HG03439 (cell line): Measurements from ENCODE around the gene RNF145.

Experiments
- ATAC-seq: cut with Tn5 transposase; IDR thresholded peaks from one replicate; pipeline ENCODE4 v1.9.1; 2021; ENCODE audit warnings: mild to moderate bottlenecking, moderate library complexity; ENCODE audit not compliant: unreplicated experiment

RNF145 gene

GRCh38 chr5:159220206-159220605 lies 10.9 kb upstream of the RNF145 start:
- no peak for ATAC-seq

- ATAC-seq, result no peak
Observed at GRCh38 chr5:159218595-159219023, 9.3 kb upstream of the RNF145 start.

- ATAC-seq, result no peak
Observed at GRCh38 chr5:159217236-159217635, 7.9 kb upstream of the RNF145 start.

- no peak for ATAC-seq
Observed at GRCh38 chr5:159216454-159216853, 7.1 kb upstream of the RNF145 start.

GRCh38 chr5:159215886-159216285 lies 6.5 kb upstream of the RNF145 start:
- ATAC-seq, result no peak

- ATAC-seq, result no peak
Observed at GRCh38 chr5:159214486-159215271, 5.3 kb upstream of the RNF145 start.

GRCh38 chr5:159212657-159213462 lies 3.5 kb upstream of the RNF145 start:
- ATAC-seq, result no peak

GRCh38 chr5:159211729-159212174 lies 2.4 kb upstream of the RNF145 start:
- no peak for ATAC-seq

- ATAC-seq, result no peak
Observed at GRCh38 chr5:159210846-159211245, 1.5 kb upstream of the RNF145 start.

- no peak for ATAC-seq
Observed at GRCh38 chr5:159210210-159210661, 883 bp upstream of the RNF145 start.

GRCh38 chr5:159208514-159209437 lies 577 bp downstream of the RNF145 start:
- peak; percentile 18 for ATAC-seq

GRCh38 chr5:159207686-159208513 lies 1.5 kb downstream of the RNF145 start:
- peak; percentile 48 for ATAC-seq

- no peak for ATAC-seq
Observed at GRCh38 chr5:159207222-159207685, 2.1 kb downstream of the RNF145 start.

- no peak for ATAC-seq
Observed at GRCh38 chr5:159206818-159207217, 2.5 kb downstream of the RNF145 start.

- ATAC-seq, result no peak
Observed at GRCh38 chr5:159206368-159206767, 3.0 kb downstream of the RNF145 start.

- ATAC-seq, result no peak
Observed at GRCh38 chr5:159203351-159203750, 6.0 kb downstream of the RNF145 start.

- ATAC-seq, result no peak
Observed at GRCh38 chr5:159202151-159202550, 7.2 kb downstream of the RNF145 start.

- no peak for ATAC-seq
Observed at GRCh38 chr5:159199780-159200179, 9.6 kb downstream of the RNF145 start.

GRCh38 chr5:159199225-159199624 lies 10.1 kb downstream of the RNF145 start:
- ATAC-seq, result no peak
